ENCODE data around the gene CFAP58.

Gene CFAP58

GRCh38 chr10:104347295-104348045 lies 6.2 kb upstream of the CFAP58 start:
- H3K9me3 ChIP-seq = no peaks in the 10 kb centered on the region
- peak overlapping the region; percentile 98 for H3K27ac ChIP-seq
- TF ChIP-seq CTCF (IDR thresholded peaks at IDR 0.05) = no peak
- H3K27me3 ChIP-seq = no peaks in the 10 kb centered on the region
- H3K4me3 ChIP-seq (ENCODE audit: low read depth in 1 of 2, low read length in 1 of 2) = no peak overlapping the region
- no peaks in the 10 kb centered on the region for H3K36me3 ChIP-seq
- peaks cover 71 to 73% of the 10 kb centered on the region in 2 experiments for H3K4me1 ChIP-seq (ENCODE audit: control insufficient read depth in 1 of 2, insufficient read depth in 1 of 2, low read depth in 1 of 2, low read length in 1 of 2)

GRCh38 chr10:104348601-104349000 lies 5.0 kb upstream of the CFAP58 start:
- Histone ChIP-seq H3K27me3 (no peaks in the 10 kb centered on the region), H3K4me1 (ENCODE audit: control insufficient read depth in 1 of 2, insufficient read depth in 1 of 2, low read depth in 1 of 2, low read length in 1 of 2) (peaks cover 80 to 84% of the 10 kb centered on the region in 2 experiments), H3K36me3 (no peaks in the 10 kb centered on the region), H3K27ac (peak overlapping the region; percentile 98), H3K4me3 (ENCODE audit: low read depth in 1 of 2, low read length in 1 of 2) (peak overlapping the region; percentile 57 to 61), H3K9me3 (no peaks in the 10 kb centered on the region)
- TF ChIP-seq CTCF (IDR thresholded peaks at IDR 0.05) = no peak

GRCh38 chr10:104349623-104350126 lies 4.0 kb upstream of the CFAP58 start:
- H3K4me3 ChIP-seq (ENCODE audit: low read depth in 1 of 2, low read length in 1 of 2) = peak overlapping the region; percentile 57 to 61
- peaks cover 90 to 95% of the 10 kb centered on the region in 2 experiments for H3K4me1 ChIP-seq (ENCODE audit: control insufficient read depth in 1 of 2, insufficient read depth in 1 of 2, low read depth in 1 of 2, low read length in 1 of 2)
- H3K9me3 ChIP-seq = no peaks in the 10 kb centered on the region

GRCh38 chr10:104350127-104350635 lies 3.5 kb upstream of the CFAP58 start:
- peak overlapping the region; percentile 98 for H3K27ac ChIP-seq
- peak overlapping the region; percentile 57 to 61 for H3K4me3 ChIP-seq (ENCODE audit: low read depth in 1 of 2, low read length in 1 of 2)
- H3K36me3 ChIP-seq = no peaks in the 10 kb centered on the region
- H3K4me1 ChIP-seq (ENCODE audit: control insufficient read depth in 1 of 2, insufficient read depth in 1 of 2, low read depth in 1 of 2, low read length in 1 of 2) = peaks cover 95 to 100% of the 10 kb centered on the region in 2 experiments
- no peaks in the 10 kb centered on the region for H3K27me3 ChIP-seq
- peak; percentile 59 for TF ChIP-seq CTCF (IDR thresholded peaks at IDR 0.05)
- H3K9me3 ChIP-seq = no peaks in the 10 kb centered on the region

More at GRCh38 chr10:104349623-104350126, 4.0 kb upstream of the CFAP58 start:
- Histone ChIP-seq H3K36me3 (no peaks in the 10 kb centered on the region), H3K27ac (peak overlapping the region; percentile 98), H3K27me3 (no peaks in the 10 kb centered on the region)
- TF ChIP-seq CTCF (IDR thresholded peaks at IDR 0.05) = peak; percentile 43

GRCh38 chr10:104351061-104351702 lies 2.5 kb upstream of the CFAP58 start:
- Histone ChIP-seq H3K4me1 (ENCODE audit: control insufficient read depth in 1 of 2, insufficient read depth in 1 of 2, low read depth in 1 of 2, low read length in 1 of 2) (peaks cover 90 to 94% of the 10 kb centered on the region in 2 experiments), H3K27me3 (no peaks in the 10 kb centered on the region), H3K4me3 (ENCODE audit: low read depth in 1 of 2, low read length in 1 of 2) (peak overlapping the region; percentile 60 to 61), H3K9me3 (no peaks in the 10 kb centered on the region), H3K27ac (peak overlapping the region; percentile 98), H3K36me3 (no peaks in the 10 kb centered on the region)
- peak; percentile 21 for TF ChIP-seq CTCF (IDR thresholded peaks at IDR 0.05)
